ENCODE results near the gene EFEMP2.
A peak's percentile ranks its signal among the peaks of the same experiment; 100 is the strongest.

The EFEMP2 gene

GRCh38 chr11:65817835-65818680 is 54.5 kb downstream of the EFEMP2 start:
- DNase-seq, result peak; percentile 87

DNA sequence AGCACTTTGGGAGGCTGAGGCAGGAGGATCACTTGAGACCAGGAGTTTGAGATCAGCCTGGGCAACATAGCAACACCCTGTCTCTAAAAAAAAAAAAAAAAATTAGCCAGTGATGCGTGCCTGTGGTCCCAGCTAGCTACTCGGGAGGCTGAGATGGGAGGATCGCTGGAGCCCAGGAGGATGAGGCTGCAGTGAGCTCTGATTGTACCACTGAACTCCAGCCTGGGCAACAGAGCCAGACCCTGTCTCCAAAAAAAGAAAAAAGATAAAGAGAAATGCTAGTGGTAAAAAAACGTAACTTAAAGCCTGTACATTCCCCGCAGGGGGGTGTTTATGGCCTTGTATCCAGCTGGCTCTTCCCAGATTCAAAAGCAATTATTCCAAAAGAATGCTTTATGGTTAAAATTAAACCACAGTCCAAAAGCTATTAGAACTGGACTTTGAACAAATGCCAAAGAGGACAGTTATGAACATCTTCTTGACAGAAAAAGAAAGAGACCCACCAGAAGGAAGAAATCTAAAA is 55.2 kb downstream of the EFEMP2 start:
- no peak for DNase-seq

GRCh38 chr11:65816696-65817095 is 55.9 kb downstream of the EFEMP2 start:
- DNase-seq, result no peak
